ENCODE measurements around the gene DHX36. TPM values are rescaled to one million over a fixed set of nuclear protein-coding genes. Genes with fewer than 3 reads are reported as not detected.
A peak's percentile ranks its signal among the peaks of the same experiment; 100 is the strongest.

The DHX36 gene, protein sequence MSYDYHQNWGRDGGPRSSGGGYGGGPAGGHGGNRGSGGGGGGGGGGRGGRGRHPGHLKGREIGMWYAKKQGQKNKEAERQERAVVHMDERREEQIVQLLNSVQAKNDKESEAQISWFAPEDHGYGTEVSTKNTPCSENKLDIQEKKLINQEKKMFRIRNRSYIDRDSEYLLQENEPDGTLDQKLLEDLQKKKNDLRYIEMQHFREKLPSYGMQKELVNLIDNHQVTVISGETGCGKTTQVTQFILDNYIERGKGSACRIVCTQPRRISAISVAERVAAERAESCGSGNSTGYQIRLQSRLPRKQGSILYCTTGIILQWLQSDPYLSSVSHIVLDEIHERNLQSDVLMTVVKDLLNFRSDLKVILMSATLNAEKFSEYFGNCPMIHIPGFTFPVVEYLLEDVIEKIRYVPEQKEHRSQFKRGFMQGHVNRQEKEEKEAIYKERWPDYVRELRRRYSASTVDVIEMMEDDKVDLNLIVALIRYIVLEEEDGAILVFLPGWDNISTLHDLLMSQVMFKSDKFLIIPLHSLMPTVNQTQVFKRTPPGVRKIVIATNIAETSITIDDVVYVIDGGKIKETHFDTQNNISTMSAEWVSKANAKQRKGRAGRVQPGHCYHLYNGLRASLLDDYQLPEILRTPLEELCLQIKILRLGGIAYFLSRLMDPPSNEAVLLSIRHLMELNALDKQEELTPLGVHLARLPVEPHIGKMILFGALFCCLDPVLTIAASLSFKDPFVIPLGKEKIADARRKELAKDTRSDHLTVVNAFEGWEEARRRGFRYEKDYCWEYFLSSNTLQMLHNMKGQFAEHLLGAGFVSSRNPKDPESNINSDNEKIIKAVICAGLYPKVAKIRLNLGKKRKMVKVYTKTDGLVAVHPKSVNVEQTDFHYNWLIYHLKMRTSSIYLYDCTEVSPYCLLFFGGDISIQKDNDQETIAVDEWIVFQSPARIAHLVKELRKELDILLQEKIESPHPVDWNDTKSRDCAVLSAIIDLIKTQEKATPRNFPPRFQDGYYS
- total RNA-seq (10 to 100 TPM; 74.6 to 86.8 TPM), polyA plus RNA-seq (19.9 TPM)

DNA sequence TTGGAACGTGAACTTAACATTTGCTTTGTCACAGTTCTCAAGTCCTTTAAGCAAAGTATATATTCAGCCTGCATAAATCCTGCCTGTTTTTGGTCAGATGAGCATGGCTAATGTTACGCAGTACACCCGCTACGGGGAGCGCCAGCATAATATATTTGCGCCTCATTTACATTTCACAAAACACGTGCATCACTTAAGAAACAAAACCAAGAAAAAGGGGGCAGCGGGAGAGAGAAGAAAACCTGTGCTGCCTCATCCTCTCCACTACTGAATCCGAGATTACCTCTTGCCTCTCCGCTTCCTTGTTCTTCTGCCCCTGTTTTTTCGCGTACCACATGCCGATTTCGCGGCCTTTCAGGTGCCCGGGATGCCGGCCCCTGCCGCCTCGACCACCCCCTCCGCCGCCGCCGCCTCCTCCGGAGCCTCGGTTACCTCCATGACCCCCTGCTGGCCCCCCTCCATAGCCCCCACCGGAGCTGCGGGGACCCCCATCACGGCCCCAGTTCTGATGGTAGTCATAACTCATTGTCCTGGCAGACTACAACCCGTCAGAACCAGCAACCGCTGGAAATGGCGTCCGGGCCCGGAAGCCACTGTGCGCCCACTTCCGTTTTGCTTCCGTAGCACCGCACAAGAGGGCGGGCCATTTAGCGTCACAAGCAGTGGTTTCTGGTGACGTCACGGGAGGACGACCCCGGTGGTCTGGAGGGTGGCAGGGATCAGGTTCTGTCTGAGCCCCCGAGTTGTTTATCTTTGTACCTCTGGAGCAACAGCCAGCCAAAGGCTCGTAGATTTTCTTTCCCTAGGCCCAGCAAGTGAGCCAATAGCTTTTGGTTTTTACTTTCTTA lies at the start of gene DHX36:
DHX36 (minus strand) TSS at position 597 of the 848 bp plus-strand sequence; CDS start at position 526, 71 bp downstream.
- Mint-ChIP-seq H3K27me3 (peaks cover 0 to 3% of the 10 kb centered on the region in 2 donors), H3K36me3 (peaks cover 0 to 20% (median 3%) of the 10 kb centered on the region in 3 donors), H3K4me3 (peak within 1 kb of the TSS in 5 of 7 donors; percentile 97 to 99 (median 98)), H3K4me1 (peaks cover 18 to 28% (median 19%) of the 10 kb centered on the region in 3 donors), H3K9me3 (no peaks in the 10 kb centered on the region), H3K27ac (peak within 1 kb of the TSS; percentile 99 to 100 (median 100))
- Histone ChIP-seq H3K9me3 (ENCODE audit: low read length) (no peaks in the 10 kb centered on the region), H3K4me3 (ENCODE audit: low read length) (peak within 1 kb of the TSS; percentile 94), H3K27ac (ENCODE audit: low read depth, low read length) (peak within 1 kb of the TSS; percentile 98), H3K4me1 (ENCODE audit: insufficient read depth, low read length) (peaks cover 49% of the 10 kb centered on the region), H3K36me3 (ENCODE audit: insufficient read depth, low read length) (no peaks in the 10 kb centered on the region), H3K27me3 (ENCODE audit: insufficient read depth, low read length, poor library complexity, severe bottlenecking) (no peaks in the 10 kb centered on the region)
- ChIA-PET POLR2A (interaction anchor here (0.7 to 0.9 kb wide), 2 partner anchors 9 to 31 kb away, joined by 3 read pairs; no protein-coding TSS in a partner anchor), CTCF (interaction anchor here (1.2 to 1.3 kb wide), 2 partner anchors 10 to 12 kb away, joined by 3 to 4 read pairs; no protein-coding TSS in a partner anchor)
- peak; percentile 85 to 95 (median 91) for DNase-seq

DNA sequence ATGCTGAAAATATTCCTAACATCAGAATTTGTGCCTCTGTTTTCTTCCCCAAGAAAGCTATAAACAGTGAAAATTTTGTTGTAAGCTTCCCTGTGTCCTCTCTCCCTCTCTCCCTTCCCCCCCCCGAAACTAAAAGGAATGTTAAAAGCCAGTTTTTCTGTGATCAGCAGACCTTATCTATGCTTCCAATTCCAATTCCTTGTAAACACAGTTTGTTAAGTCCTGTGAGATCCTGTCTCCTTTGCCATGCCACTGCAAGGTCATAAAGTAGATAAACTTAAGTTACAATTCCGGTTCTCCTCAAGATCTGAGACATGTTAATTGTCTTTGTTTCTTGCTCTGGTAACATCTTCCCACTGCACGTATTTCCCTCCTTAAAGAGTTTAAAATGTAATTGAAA lies 42.9 kb upstream of the DHX36 start:
- no peak for DNase-seq
- H3K27me3 Mint-ChIP-seq, result peaks cover 6 to 15% of the 10 kb centered on the region in 2 donors

DNA sequence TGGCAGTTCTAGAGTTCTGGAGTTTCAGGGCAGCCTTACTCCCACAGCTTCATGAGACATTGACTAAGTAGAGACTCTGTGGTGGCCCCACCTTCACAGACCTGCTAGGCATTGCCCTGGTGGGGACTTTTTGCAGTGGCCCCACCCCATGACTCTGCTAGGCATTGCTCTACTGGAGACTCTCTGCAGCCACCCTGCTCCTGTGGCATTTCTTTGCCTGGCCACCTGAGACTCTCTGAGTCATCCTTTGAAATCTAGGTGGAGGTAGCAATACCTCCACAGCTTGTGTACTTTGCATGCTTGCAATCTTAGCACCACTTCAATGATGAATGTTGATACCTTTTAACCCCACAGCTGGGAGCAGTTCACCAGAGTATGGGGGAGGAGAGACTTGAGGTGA lies 40.6 kb upstream of the DHX36 start:
- Histone ChIP-seq H3K27ac (ENCODE audit: low read depth, low read length) (no peak overlapping the region), H3K4me3 (ENCODE audit: low read length) (no peak overlapping the region), H3K9me3 (ENCODE audit: low read length) (no peaks in the 10 kb centered on the region), H3K27me3 (ENCODE audit: insufficient read depth, low read length, poor library complexity, severe bottlenecking) (no peaks in the 10 kb centered on the region), H3K4me1 (ENCODE audit: insufficient read depth, low read length) (no peaks in the 10 kb centered on the region), H3K36me3 (ENCODE audit: insufficient read depth, low read length) (no peaks in the 10 kb centered on the region)
- POLR2A ChIA-PET, result no interaction called here
- H3K27me3 Mint-ChIP-seq, result peaks cover 3 to 18% of the 10 kb centered on the region in 2 donors
- no peaks in the 10 kb centered on the region for H3K36me3 Mint-ChIP-seq
- CTCF ChIA-PET, result no interaction called here
- H3K4me3 Mint-ChIP-seq, result no peak overlapping the region
- H3K4me1 Mint-ChIP-seq, result no peaks in the 10 kb centered on the region
- H3K9me3 Mint-ChIP-seq, result peaks cover 0 to 2% (median 0%) of the 10 kb centered on the region in 5 donors
- H3K27ac Mint-ChIP-seq, result no peak overlapping the region
- no peak for DNase-seq

More for the DNA sequence above, 42.9 kb upstream of the DHX36 start:
- no peak overlapping the region for H3K4me3 ChIP-seq (ENCODE audit: low read length)
- no peak overlapping the region for H3K27ac ChIP-seq (ENCODE audit: low read depth, low read length)
- H3K36me3 Mint-ChIP-seq, result no peaks in the 10 kb centered on the region
- no peaks in the 10 kb centered on the region for H3K4me1 Mint-ChIP-seq
- H3K4me1 ChIP-seq (ENCODE audit: insufficient read depth, low read length), result no peaks in the 10 kb centered on the region
- no peaks in the 10 kb centered on the region for H3K36me3 ChIP-seq (ENCODE audit: insufficient read depth, low read length)
- POLR2A ChIA-PET, result no interaction called here
- no peak overlapping the region for H3K4me3 Mint-ChIP-seq
- no peaks in the 10 kb centered on the region for H3K27me3 ChIP-seq (ENCODE audit: insufficient read depth, low read length, poor library complexity, severe bottlenecking)
- H3K9me3 ChIP-seq (ENCODE audit: low read length), result no peaks in the 10 kb centered on the region
- CTCF ChIA-PET, result no interaction called here
- no peak overlapping the region for H3K27ac Mint-ChIP-seq
- peaks cover 0 to 2% (median 0%) of the 10 kb centered on the region in 5 donors for H3K9me3 Mint-ChIP-seq

DNA sequence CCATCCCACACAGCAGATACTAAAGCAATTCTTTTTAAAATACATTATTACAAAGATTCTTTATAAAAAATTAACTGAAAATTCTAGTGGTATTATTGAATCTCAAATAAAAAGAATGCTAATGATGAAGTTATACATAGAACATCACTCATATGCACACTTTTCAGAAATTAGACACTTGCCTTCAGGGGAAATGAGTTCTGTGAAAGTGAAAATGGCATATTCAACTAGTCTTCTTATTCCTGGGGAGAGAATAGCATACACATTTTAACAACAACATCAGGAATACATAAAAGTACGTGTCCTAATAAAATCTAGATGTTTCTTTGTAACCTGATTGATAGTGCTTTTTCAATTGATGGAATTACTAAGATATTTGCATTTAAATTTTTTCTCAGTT lies 36.8 kb upstream of the DHX36 start:
- Mint-ChIP-seq H3K27ac (no peak overlapping the region), H3K27me3 (peaks cover 0 to 15% of the 10 kb centered on the region in 2 donors), H3K4me1 (no peaks in the 10 kb centered on the region), H3K4me3 (no peak overlapping the region), H3K9me3 (peaks cover 0 to 2% (median 2%) of the 10 kb centered on the region in 5 donors), H3K36me3 (no peaks in the 10 kb centered on the region)
- H3K27ac ChIP-seq (ENCODE audit: low read depth, low read length), result no peak overlapping the region
- no peaks in the 10 kb centered on the region for H3K27me3 ChIP-seq (ENCODE audit: insufficient read depth, low read length, poor library complexity, severe bottlenecking)
- no peak for DNase-seq
- no peak overlapping the region for H3K4me3 ChIP-seq (ENCODE audit: low read length)
- CTCF ChIA-PET, result no interaction called here
- POLR2A ChIA-PET, result no interaction called here
- no peaks in the 10 kb centered on the region for H3K4me1 ChIP-seq (ENCODE audit: insufficient read depth, low read length)
- no peaks in the 10 kb centered on the region for H3K9me3 ChIP-seq (ENCODE audit: low read length)
- H3K36me3 ChIP-seq (ENCODE audit: insufficient read depth, low read length), result no peaks in the 10 kb centered on the region

DNA sequence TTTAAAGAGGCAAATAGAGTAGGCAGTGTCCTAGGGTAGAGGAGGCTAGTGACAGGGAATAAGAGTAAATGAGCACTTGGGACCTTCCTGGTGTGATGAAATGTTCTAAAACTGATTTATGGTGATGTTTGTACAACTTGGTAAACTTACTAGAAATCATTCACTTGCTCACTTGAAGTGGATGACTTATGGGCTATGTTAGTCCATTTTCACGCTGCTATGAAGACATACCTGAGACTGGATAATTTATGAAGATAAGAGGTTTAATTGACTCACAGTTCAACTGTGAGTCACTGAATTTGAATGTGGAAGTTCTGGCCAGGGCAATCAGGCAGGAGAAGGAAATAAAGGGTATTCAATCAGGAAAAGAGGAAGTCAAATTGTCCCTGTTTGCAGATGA lies 31.7 kb upstream of the DHX36 start:
- H3K4me3 Mint-ChIP-seq, result no peak overlapping the region
- peaks cover 2 to 23% of the 10 kb centered on the region in 2 donors for H3K27me3 Mint-ChIP-seq
- Histone ChIP-seq H3K36me3 (ENCODE audit: insufficient read depth, low read length) (no peaks in the 10 kb centered on the region), H3K4me1 (ENCODE audit: insufficient read depth, low read length) (no peaks in the 10 kb centered on the region), H3K4me3 (ENCODE audit: low read length) (no peak overlapping the region), H3K9me3 (ENCODE audit: low read length) (no peaks in the 10 kb centered on the region), H3K27me3 (ENCODE audit: insufficient read depth, low read length, poor library complexity, severe bottlenecking) (no peaks in the 10 kb centered on the region), H3K27ac (ENCODE audit: low read depth, low read length) (no peak overlapping the region)
- peaks cover 0 to 2% (median 0%) of the 10 kb centered on the region in 5 donors for H3K9me3 Mint-ChIP-seq
- ChIA-PET POLR2A (no interaction called here), CTCF (no interaction called here)
- peaks cover 0 to 2% (median 0%) of the 10 kb centered on the region in 3 donors for H3K36me3 Mint-ChIP-seq
- no peaks in the 10 kb centered on the region for H3K4me1 Mint-ChIP-seq
- H3K27ac Mint-ChIP-seq, result no peak overlapping the region
- DNase-seq, result no peak

DNA sequence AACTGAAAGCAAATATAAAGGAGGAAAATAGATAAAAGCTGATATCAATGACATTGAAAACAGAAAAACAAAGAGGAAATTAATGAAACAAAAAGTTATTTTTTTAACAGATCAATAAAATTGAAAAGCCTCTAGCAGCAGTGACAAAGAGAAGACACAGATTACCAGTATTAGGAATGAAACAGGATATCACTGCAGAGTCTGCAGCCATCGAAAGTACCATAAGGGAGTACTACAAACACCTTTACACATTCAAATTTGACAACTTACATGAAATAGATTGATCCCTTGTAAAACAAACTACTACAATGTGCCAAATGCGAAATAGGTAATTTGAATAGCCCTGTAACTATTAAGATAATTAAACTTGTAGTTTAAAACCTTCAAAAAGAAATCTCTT lies 24.9 kb upstream of the DHX36 start:
- H3K4me1 Mint-ChIP-seq, result no peaks in the 10 kb centered on the region
- no peaks in the 10 kb centered on the region for H3K4me1 ChIP-seq (ENCODE audit: insufficient read depth, low read length)
- no peaks in the 10 kb centered on the region for H3K36me3 ChIP-seq (ENCODE audit: insufficient read depth, low read length)
- H3K27me3 Mint-ChIP-seq, result peaks cover 5 to 46% of the 10 kb centered on the region in 2 donors
- no peak for DNase-seq
- H3K27ac ChIP-seq (ENCODE audit: low read depth, low read length), result no peak overlapping the region
- H3K4me3 Mint-ChIP-seq, result no peak overlapping the region
- no peak overlapping the region for H3K27ac Mint-ChIP-seq
- no peak overlapping the region for H3K4me3 ChIP-seq (ENCODE audit: low read length)
- no peaks in the 10 kb centered on the region for H3K27me3 ChIP-seq (ENCODE audit: insufficient read depth, low read length, poor library complexity, severe bottlenecking)
- CTCF ChIA-PET, result no interaction called here
- H3K36me3 Mint-ChIP-seq, result no peaks in the 10 kb centered on the region
- no peaks in the 10 kb centered on the region for H3K9me3 Mint-ChIP-seq
- POLR2A ChIA-PET, result no interaction called here
- H3K9me3 ChIP-seq (ENCODE audit: low read length), result no peaks in the 10 kb centered on the region

DNA sequence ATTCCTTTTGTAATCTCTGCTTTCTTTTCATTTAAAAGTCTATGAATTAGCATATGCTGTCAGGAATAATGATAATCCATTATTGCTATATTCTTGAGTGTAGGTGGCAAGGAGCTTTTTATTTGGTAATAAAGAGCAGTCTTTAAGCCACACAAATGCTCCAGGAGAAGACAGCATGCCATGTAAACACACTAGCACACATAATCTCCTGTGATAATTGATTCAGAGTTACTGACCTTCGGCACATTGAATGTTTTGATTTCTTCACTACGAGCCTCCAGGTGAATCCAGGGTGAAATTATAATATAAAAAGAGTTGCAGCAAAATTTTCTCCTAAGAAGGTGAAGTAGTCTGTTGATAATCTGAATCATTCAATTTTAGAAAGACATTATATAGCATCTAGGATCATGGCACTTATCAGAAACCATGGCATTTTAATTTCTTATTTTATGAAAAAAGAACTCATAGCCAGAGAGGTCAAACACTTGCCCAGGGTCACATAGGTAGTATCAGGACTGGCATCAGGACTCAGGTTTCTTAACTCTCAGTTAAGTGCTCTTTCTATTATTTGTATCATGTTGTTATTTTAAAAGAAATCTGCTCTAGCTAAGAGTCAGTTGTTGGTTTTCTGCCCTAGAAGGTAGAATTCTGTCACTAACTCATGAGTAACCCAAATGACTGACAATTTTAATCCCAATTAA lies 21.3 kb upstream of the DHX36 start:
- Histone ChIP-seq H3K27me3 (ENCODE audit: insufficient read depth, low read length, poor library complexity, severe bottlenecking) (no peaks in the 10 kb centered on the region), H3K36me3 (ENCODE audit: insufficient read depth, low read length) (no peaks in the 10 kb centered on the region), H3K9me3 (ENCODE audit: low read length) (no peaks in the 10 kb centered on the region), H3K27ac (ENCODE audit: low read depth, low read length) (no peak overlapping the region), H3K4me1 (ENCODE audit: insufficient read depth, low read length) (no peaks in the 10 kb centered on the region), H3K4me3 (ENCODE audit: low read length) (no peak overlapping the region)
- Mint-ChIP-seq H3K4me3 (no peak overlapping the region), H3K36me3 (no peaks in the 10 kb centered on the region), H3K27ac (no peak overlapping the region), H3K27me3 (peaks cover 3 to 47% of the 10 kb centered on the region in 2 donors), H3K4me1 (no peaks in the 10 kb centered on the region), H3K9me3 (no peaks in the 10 kb centered on the region)
- ChIA-PET POLR2A (no interaction called here), CTCF (no interaction called here)
- no peak for DNase-seq
